GM12892 (cell line): ENCODE results near the gene ZNF771.

ENCODE experiments used
- DNase-seq: peaks from one replicate; pipeline ENCODE4 v3.0.0; 2011; ENCODE audit not compliant: insufficient read length
- FAIRE-seq: peaks from 2 replicates; lab custom pipeline; 2011; peaks lifted over from hg19 to GRCh38; lab: Jason Lieb, UNC
- POLR2A ChIP-seq: IDR thresholded peaks from 2 replicates; pipeline ENCODE4 v1.6.1; 2011; ENCODE audit warnings: low read depth, low read length, control low read depth
- POLR2AphosphoS5 ChIP-seq: IDR thresholded peaks from 2 replicates; pipeline ENCODE4 v1.6.1; 2011; ENCODE audit warnings: low read depth, low read length, control low read depth
- TAF1 ChIP-seq: IDR thresholded peaks from 2 replicates; pipeline ENCODE4 v1.6.1; 2011; ENCODE audit warnings: low read depth, mild to moderate bottlenecking, control low read depth, low read length, borderline replicate concordance

ZNF771 gene

DNA sequence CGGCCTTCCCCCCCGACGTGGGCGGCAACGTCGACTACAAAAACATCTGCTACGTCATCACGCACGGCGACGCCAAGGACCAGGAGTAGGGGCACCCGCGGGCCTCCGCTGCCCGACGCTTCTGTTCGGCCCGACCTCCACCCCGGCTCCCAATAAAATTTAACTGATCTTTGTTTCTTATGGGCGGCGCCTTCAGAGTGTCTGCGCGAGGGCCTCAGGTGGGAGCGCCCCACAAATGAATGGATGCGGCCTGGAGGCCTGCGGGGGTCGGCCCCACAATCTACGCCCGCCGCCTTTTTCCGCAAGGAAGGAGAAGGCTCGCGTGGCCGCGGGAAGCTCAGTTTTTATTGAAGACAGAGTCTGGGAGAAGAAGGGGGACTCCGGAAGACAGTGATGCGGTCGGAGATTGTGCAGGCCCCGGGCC, 29.6 kb upstream of the ZNF771 start:
- peak; percentile 64; the same call in 1 of the 2 replicates for TF ChIP-seq POLR2A
- TF ChIP-seq TAF1, result no peak
- TF ChIP-seq POLR2AphosphoS5, result peak; percentile 65
- FAIRE-seq (no peak), DNase-seq (peak; percentile 80)

DNA sequence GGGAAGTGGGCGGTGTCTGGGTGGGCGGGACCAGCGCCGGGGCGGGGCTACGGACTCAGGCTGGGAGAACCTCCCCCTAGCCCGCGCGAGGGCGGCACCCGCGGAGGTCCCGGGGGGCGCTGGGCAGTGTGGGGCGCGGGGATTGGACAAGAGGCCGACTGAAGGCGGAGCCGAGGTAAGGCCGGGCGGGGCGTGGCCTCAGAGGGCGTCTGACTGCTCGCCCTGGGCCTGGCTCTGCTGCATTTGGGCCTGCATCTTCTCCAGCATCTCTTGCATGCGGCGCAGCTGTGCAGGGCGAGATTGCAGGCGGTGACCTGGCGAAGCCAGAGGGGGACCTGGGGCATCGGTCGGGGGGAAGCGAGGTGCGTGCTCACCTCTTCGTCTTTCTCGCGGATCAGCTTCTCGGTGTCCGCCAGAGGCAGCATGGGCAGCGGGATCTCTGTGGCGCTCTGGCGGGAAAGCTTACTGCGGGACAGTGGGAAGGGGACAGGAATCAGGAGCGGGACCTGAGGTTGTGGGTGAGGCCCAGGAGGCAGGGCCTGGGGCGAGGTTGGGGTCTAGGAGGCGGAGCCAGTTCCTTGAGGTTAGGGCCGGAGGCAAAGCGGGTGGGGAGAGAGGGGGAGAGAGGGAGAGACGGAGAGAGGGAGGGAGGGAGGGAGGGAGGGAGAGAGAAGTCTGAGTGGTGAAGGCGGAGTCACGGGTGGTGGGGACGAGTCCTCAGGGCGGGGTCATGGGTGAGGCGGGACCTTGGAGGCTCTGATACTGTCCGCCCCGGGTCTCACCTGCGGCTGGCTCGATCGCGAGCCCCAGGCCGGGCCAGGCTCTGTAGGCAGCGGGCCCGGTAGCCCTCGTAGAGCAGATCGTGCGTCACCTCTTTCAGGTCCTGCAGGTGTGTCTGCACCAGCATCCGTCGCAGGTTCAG, 28.9 kb upstream of the ZNF771 start:
- TF ChIP-seq POLR2A (peak; percentile 76), TAF1 (0 out of 2 replicates have a peak, but pooled peaks have one; percentile 26), POLR2AphosphoS5 (peak; percentile 68)
- peak; percentile 99 for DNase-seq
- peak; percentile 98 for FAIRE-seq

DNA sequence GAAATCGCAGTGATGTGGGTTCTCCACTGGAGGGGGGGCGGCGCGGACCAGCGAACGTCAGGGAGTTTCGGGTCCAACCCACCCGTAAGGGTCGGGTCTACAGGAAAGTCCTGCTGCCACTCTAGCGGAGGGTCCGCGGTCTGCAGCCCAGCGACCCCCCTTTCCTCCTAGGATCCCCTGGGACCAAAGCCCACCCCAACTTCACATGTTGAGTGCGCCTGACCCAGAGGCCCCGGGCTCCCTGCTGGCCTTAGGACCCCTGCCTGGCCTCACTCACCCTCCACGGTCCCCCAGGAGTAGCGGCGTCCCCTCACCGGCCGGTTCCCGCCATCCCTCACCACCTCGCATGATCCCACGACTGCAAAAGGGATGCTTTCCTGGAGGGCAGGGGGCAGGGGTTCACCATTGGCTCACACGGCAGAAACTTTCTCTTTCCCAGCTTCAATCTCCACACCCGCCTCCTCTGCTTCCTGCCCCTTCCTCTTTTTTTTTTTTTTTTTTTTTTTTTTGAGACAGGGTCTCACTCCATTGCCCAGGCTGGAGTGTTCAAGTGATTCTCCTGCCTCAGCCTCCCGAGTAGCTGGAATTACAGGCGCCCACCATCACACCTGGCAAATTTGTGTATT, 28.1 kb upstream of the ZNF771 start:
- FAIRE-seq, result no peak
- DNase-seq, result no peak
- TF ChIP-seq TAF1, result no peak
- no peak for TF ChIP-seq POLR2A
- no peak for TF ChIP-seq POLR2AphosphoS5

DNA sequence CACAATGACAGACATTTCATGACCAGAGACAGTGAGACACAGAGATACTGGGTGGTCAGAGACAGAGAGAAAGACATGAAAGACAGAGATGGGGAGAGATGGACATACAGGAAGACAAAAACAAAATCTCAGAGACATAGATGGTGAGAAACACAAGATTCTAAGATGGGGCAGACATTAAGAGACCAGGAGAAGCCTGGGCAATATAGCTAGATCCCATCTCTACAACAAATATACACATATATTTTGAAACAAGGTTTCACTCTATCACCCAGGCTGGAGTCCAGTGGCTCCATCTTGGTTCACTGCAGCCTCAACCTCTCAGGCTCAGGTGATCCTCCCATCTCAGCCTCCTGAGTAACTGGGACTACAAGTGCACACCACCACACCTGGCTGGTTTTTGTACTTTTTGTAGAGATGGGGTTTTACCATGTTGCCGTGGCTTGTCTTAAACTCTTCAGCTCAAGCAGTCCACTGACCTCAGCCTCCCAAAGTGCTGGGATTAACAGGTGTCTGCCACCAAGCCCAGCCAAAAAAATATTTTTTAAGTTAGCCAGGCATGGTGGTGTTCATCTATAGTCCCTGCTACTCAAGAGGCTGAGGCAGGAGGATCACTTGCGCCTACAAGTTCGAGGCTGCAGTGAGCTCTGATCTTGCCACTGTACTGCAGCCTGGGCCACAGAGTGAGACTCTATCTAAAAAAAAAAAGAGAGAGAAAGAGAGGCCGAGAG, 27.2 kb upstream of the ZNF771 start:
- FAIRE-seq, result no peak
- no peak for TF ChIP-seq POLR2A
- no peak for TF ChIP-seq TAF1
- TF ChIP-seq POLR2AphosphoS5, result no peak
- no peak for DNase-seq

DNA sequence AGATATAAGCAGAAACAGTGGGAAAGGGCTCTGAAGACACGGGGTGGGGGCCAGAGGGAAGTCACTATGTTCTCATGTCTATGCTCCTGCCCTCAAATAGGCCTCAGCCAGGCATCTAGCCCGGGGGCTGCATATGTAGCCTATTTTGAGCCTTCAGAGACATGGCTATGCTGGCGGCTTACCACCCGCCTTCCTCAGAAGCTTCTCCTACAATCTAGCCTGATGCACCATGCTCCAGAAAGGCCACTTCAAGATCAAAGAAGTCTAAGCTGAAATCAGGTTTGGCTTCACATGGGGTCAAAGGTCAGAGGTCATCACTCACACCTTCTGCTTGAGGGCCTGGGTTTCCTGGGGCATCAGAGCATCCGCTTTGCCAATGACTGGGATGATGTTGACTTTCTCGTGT, 26.6 kb upstream of the ZNF771 start:
- no peak for DNase-seq
- FAIRE-seq, result no peak
- no peak for TF ChIP-seq POLR2AphosphoS5
- TF ChIP-seq POLR2A, result no peak
- TF ChIP-seq TAF1, result no peak

DNA sequence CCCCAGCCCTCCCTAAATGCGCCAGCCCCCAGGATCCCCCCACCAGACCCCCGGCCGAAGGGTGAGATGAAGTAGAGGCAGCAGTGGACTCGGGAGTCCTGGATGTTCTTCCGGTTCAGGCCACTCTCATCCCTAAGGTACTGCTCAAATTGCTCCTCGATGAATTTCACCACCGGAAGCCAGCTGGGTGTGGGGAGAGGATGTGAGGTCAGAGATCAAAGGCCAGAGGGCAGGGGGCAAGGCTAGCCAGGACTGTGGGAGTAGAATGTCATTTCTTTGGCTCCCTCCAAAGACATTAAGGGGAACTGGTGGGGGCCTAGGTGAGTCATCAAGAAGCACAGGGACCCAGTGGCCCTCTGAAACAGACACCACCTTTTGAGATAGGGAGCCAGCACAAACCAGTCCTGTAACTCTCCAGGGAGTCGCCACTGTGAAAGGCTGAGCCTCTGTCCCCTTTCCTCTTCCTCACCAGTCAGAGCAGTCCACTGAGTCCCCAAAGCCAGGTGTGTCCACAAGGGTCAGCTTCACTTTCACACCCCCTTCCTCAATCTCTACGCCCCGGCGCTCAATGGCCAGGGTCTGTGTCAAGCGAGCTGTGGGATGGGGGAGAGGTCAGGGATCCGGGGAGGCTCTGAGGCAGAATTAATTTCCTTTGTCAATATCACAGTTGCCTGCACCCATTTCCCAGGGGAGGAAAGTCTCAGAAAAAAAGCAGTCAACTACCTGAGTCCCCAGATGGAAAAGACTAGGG, 25.9 kb upstream of the ZNF771 start:
- DNase-seq (no peak), FAIRE-seq (no peak)
- TF ChIP-seq TAF1 (no peak), POLR2A (no peak), POLR2AphosphoS5 (no peak)

DNA sequence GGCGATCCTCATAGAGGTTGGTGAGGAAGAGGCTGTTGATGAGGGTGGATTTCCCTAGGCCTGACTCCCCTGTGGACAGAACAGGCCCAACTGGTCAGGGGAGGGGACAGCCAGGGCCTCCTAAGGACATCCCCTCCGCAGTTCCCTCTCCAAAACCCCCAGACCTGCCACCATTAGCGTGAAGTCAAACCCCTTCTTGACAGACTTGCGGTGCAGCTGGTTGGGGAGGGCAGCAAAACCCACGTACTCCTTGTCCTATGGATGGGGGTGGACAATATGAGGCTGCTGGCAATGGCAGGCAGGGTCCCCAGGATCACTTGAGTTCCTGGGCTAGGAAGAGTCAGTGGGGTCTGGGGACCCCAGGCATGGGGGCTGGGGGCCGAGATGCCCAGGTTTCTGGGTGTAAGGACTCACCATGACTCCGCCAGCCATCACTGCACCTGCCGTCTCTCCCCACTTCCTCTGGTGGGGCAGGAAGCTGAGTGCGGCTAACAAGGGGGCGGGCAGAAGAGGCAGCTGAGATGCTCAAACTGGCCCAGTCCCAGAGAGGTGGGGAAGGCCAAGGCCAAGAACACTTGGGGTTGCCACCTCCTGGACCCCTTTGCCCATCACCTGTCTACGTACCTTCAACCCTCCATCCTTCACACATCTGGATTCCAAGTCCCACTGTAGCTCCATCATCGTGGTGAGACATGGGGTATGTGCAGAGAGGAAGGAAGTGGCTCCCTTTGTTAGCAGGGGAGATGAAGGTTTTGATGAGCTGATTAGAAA, 25.1 kb upstream of the ZNF771 start, which contains the start of gene SEPTIN1:
Gene SEPTIN1, minus strand, starts transcription at position 451 of the 771 bp plus-strand sequence. Its CDS starts 19 bp downstream, at position 432.
- TF ChIP-seq TAF1, result no peak
- TF ChIP-seq POLR2AphosphoS5, result peak; percentile 83
- peak; percentile 89; the same call in 1 of the 2 replicates for TF ChIP-seq POLR2A
- DNase-seq, result peak; percentile 75
- peak; percentile 96 for FAIRE-seq

DNA sequence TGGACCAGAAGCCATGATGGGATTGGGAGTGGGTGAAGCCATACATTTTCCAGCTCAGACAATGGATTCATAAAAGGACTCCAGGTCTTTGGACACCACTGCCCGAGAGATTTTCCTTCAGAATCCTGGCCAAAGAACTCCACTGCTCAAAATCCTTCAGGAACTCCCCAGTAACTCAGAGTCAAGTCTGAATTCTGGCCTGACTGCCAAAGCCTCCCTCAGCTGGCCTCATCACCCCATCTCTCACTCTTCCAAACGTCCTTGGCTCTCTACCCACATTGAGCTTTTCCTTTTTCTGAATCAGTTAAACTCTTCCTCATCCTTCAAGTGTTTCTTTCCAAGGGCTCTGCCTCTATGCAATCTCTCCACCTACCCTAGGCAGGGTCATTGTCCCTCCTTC, 23.9 kb upstream of the ZNF771 start:
- no peak for TF ChIP-seq TAF1
- no peak for TF ChIP-seq POLR2AphosphoS5
- TF ChIP-seq POLR2A, result no peak
- FAIRE-seq (no peak), DNase-seq (no peak)

DNA sequence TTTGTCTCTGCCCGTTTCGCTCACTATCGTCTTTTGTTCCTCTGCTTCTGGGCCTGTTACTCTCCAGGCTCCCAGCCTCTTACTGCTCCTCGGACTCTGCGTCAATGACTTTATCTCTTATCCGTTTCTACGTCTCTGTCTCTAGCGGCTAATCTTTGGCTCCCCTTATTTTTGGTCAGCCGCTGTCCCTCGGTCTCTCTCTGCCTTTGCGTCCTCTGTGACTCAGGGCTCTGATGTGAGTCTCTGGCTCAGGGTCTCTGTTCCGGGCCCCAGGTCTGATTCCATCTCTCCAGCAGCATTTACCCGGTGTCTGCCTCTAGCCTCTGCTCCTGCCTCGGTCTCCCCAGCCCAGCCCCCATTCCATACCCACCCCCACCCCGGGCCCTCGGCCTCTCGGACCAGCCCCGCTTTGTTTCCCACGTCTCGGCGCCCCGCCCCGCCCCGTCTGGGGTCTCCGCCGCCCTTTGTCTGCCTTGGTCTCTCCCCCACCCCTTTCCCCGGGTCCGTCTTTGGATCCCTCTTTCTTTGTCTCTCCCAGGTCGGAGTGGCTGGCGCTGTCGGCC, 12.7 kb upstream of the ZNF771 start:
- TF ChIP-seq POLR2AphosphoS5, result no peak
- no peak for TF ChIP-seq TAF1
- no peak for TF ChIP-seq POLR2A
- FAIRE-seq, result no peak
- DNase-seq, result no peak
